Neural progenitor cell (in vitro differentiated cells): Measurements from ENCODE around the gene TECTB.

Experiments
- EZH2phosphoT487 ChIP-seq: fragments of 200-600 bp; sonication (generic); IDR thresholded peaks from 2 replicates; pipeline ENCODE4 v1.6.1; 2017; ENCODE audit warnings: antibody characterized with exemption
- TF ChIP-seq, protein P1 (sequence below): fragments of 200-600 bp; sonication (generic); IDR thresholded peaks from 2 replicates; pipeline ENCODE4 v1.5.1; 2017; ENCODE audit warnings: antibody characterized with exemption, mild to moderate bottlenecking

DNA sequence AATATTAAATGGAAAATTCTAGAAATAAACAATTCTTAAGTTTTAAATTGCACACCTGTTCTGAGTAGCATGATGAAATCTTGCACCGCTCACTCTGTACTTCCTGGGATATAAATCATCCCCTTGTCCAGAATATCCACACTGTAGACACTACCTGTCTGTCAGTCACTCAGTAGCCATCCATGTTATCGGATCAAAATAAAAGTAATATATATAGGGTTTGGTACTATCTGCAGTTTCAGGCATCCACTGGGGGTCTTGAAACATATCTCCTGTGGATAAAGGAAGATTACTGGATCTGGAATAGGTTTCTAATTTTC lies 6.8 kb downstream of the TECTB start:
- TF ChIP-seq, protein P1, sequence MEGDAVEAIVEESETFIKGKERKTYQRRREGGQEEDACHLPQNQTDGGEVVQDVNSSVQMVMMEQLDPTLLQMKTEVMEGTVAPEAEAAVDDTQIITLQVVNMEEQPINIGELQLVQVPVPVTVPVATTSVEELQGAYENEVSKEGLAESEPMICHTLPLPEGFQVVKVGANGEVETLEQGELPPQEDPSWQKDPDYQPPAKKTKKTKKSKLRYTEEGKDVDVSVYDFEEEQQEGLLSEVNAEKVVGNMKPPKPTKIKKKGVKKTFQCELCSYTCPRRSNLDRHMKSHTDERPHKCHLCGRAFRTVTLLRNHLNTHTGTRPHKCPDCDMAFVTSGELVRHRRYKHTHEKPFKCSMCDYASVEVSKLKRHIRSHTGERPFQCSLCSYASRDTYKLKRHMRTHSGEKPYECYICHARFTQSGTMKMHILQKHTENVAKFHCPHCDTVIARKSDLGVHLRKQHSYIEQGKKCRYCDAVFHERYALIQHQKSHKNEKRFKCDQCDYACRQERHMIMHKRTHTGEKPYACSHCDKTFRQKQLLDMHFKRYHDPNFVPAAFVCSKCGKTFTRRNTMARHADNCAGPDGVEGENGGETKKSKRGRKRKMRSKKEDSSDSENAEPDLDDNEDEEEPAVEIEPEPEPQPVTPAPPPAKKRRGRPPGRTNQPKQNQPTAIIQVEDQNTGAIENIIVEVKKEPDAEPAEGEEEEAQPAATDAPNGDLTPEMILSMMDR = no peak
- TF ChIP-seq EZH2phosphoT487 = no peak
